Mesodermal cell (in vitro differentiated cells): ENCODE measurements around the gene COPS9.

Source experiments
- H3K27ac ChIP-seq: 2 replicates; pipeline ENCODE4 v1.7.0; 2013; ENCODE audit warnings: mild to moderate bottlenecking, low read depth, low read length, moderate library complexity; ENCODE audit not compliant: severe bottlenecking
- H3K36me3 ChIP-seq: 2 replicates; pipeline ENCODE4 v1.7.1; 2013; ENCODE audit warnings: mild to moderate bottlenecking, low read length, moderate library complexity; ENCODE audit not compliant: control insufficient read depth, insufficient read depth
- H3K4me1 ChIP-seq: one replicate; pipeline ENCODE4 v1.7.1; 2013; ENCODE audit warnings: mild to moderate bottlenecking, low read length; ENCODE audit not compliant: insufficient read depth, control insufficient read depth, poor library complexity, severe bottlenecking
- H3K4me3 ChIP-seq: 2 replicates; pipeline ENCODE4 v1.7.0; 2013; ENCODE audit warnings: low read length, control low read depth, mild to moderate bottlenecking; ENCODE audit not compliant: insufficient read depth, poor library complexity, severe bottlenecking; ENCODE audit errors: extremely low read depth
- H3K9me3 ChIP-seq: 2 replicates; pipeline ENCODE4 v1.7.1; 2013; ENCODE audit warnings: mild to moderate bottlenecking, low read length, moderate library complexity; ENCODE audit not compliant: control insufficient read depth
- WGBS, 2 experiments: methylation state at CpG; one replicate each; pipeline ENCODE4 v1.1.5; 2013; ENCODE audit warnings: missing lambda C conversion rate in 2 of 2; ENCODE audit not compliant: insufficient coverage in 2 of 2; 5-methylcytosine and 5-hydroxymethylcytosine counted together

Gene COPS9

GRCh38 chr2:240140511-240140910 lies 4.4 kb upstream of the COPS9 start, which contains the start of gene OTOS:
Gene OTOS (minus strand): TSS chr2:240140658. CDS start chr2:240140326, 332 bp downstream.
- 80 to 82% methylated on average over 4 to 5 of the region's 5 CpGs for WGBS, 2 experiments
- peaks cover 7% of the 10 kb centered on the region for H3K4me1 ChIP-seq
- H3K27ac ChIP-seq, result no peak within 1 kb of the TSS
- H3K9me3 ChIP-seq, result no peaks in the 10 kb centered on the region
- no peaks in the 10 kb centered on the region for H3K36me3 ChIP-seq
- H3K4me3 ChIP-seq, result no peak within 1 kb of the TSS

- Histone ChIP-seq H3K27ac (no peak overlapping the region), H3K4me3 (no peak overlapping the region), H3K9me3 (no peaks in the 10 kb centered on the region), H3K36me3 (no peaks in the 10 kb centered on the region), H3K4me1 (peaks cover 8% of the 10 kb centered on the region)
- WGBS, 2 experiments, result 72 to 76% methylated on average over 9 to 11 of the region's 14 CpGs
These were observed 3.7 kb upstream of the COPS9 start for GRCh38 chr2:240139666-240140393.

- H3K36me3 ChIP-seq, result no peaks in the 10 kb centered on the region
- 96 to 98% methylated on average over 12 to 15 of the region's 15 CpGs for WGBS, 2 experiments
- no peak overlapping the region for H3K27ac ChIP-seq
- H3K9me3 ChIP-seq, result no peaks in the 10 kb centered on the region
- H3K4me1 ChIP-seq, result peaks cover 9% of the 10 kb centered on the region
- H3K4me3 ChIP-seq, result no peak overlapping the region
These were observed 2.9 kb upstream of the COPS9 start for GRCh38 chr2:240139011-240139441.

DNA sequence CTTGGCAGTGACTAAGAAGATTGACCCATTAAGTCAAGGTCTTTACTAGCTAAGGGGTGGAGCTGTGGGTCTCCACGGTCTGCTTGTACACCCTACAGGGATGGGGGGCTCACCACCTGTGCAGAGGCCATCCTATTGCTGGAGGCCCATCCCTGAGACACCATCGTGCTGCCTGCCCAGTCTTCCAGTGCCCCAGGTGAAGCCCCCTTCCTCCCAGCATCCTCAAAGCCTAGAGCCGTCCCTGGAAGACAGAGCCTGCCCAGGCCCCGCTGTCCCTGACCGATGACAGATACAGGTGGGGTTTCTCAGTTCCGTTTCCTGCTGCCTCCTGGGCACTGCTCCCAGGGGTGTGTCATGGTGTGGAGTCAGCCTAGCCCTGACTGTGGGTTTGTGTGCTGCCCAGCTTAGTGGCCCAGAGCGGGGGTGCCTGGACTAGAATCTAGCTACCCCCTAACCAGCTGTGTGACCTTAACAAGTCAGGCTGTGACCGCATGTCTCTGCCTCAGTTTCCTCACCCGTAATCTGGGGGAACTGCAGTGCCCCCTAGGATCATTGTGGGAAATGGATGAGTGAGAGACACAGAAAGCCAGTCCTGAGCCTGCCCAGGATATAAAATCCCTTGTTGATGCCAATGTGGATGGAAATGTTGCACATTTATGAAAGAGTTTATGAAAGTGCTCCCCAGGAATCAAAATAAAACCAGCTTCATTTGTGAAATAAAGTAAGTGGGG lies 2.3 kb upstream of the COPS9 start:
- Histone ChIP-seq H3K36me3 (peaks cover 4% of the 10 kb centered on the region), H3K9me3 (no peaks in the 10 kb centered on the region), H3K27ac (no peak overlapping the region), H3K4me3 (no peak overlapping the region), H3K4me1 (peaks cover 7% of the 10 kb centered on the region)
- WGBS, 2 experiments, result 93% methylated on average over 5 to 6 of the region's 9 CpGs

DNA sequence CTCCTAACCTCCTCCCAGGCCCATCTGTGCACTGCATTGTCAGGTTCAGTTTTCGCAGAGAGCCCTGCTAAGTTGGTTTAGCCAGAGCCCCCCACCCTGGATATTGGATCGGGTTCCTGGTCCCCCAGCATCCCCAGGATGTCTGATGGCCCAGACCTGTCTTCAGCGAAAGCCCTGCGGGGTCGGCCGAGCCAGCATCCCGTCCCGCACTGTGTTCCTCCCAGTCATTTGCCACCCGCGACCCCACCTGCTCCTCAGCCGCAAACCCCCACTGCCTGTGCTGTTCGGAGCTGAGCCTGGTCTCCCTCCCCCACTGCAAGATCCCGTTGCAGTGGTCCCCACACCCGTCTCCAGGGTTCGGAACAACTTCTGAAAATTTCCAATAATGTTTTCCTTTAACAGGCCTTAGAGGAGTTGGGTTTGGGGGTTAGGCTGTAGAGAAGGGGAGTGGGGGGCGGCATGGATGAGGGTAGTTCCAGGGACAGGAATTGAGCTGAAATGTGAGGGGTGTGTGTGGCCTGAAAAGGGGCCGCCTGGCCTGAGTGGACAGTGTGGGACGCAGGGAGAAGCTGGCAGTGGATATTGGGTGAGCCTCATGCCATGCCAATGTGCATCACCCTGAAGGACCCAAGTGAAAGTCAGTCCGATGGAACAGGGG lies 1.6 kb upstream of the COPS9 start:
- WGBS, 2 experiments, result 90 to 91% methylated on average over 4 to 17 of the region's 19 CpGs
- Histone ChIP-seq H3K4me1 (peaks cover 7% of the 10 kb centered on the region), H3K4me3 (no peak overlapping the region), H3K9me3 (no peaks in the 10 kb centered on the region), H3K27ac (no peak overlapping the region), H3K36me3 (peaks cover 10% of the 10 kb centered on the region)

- Histone ChIP-seq H3K4me1 (peaks cover 7% of the 10 kb centered on the region), H3K9me3 (no peaks in the 10 kb centered on the region), H3K4me3 (peak overlapping the region; percentile 93), H3K36me3 (peaks cover 20% of the 10 kb centered on the region), H3K27ac (no peak overlapping the region)
- 62 to 64% methylated on average over 26 to 34 of the region's 36 CpGs for WGBS, 2 experiments
These were observed 677 bp upstream of the COPS9 start for GRCh38 chr2:240136671-240137292.

- no peak overlapping the region for H3K27ac ChIP-seq
- WGBS, 2 experiments, result 1 to 4% methylated on average over 16 to 17 of the region's 17 CpGs
- H3K9me3 ChIP-seq, result no peaks in the 10 kb centered on the region
- peaks cover 7% of the 10 kb centered on the region for H3K4me1 ChIP-seq
- H3K4me3 ChIP-seq, result peak overlapping the region; percentile 93
- H3K36me3 ChIP-seq, result peaks cover 30% of the 10 kb centered on the region
These were observed 446 bp downstream of the COPS9 start for GRCh38 chr2:240135706-240136012.

- WGBS, 2 experiments, result 78 to 83% methylated on average over 15 of the region's 15 CpGs
- no peaks in the 10 kb centered on the region for H3K9me3 ChIP-seq
- peaks cover 7% of the 10 kb centered on the region for H3K4me1 ChIP-seq
- no peak overlapping the region for H3K27ac ChIP-seq
- peaks cover 36% of the 10 kb centered on the region for H3K36me3 ChIP-seq
- peak overlapping the region; percentile 93 for H3K4me3 ChIP-seq
These were observed 1.1 kb downstream of the COPS9 start for GRCh38 chr2:240134956-240135520.

DNA sequence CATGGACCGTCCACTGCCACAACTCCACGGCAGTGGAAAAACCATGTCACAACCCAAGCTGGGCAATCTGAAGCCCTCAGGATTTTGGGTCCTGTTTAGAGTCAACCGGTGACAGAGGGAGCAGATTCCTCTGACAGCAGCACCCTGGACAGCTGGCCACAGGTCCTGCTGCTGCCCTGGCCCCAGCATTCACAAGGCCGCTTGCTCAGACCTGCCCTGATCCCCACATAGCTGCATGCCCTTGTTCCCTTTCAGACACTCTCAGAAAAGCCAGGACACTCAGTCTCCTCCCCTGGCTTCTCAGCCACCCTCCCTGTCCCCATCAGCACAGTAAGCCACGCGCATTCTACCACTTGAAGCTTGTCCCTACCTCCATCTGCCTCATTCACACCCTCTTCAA lies 1.6 kb downstream of the COPS9 start:
- Histone ChIP-seq H3K27ac (no peak overlapping the region), H3K4me1 (peaks cover 7% of the 10 kb centered on the region), H3K36me3 (peaks cover 42% of the 10 kb centered on the region), H3K4me3 (peak overlapping the region; percentile 93), H3K9me3 (no peaks in the 10 kb centered on the region)
- WGBS, 2 experiments, result 89 to 90% methylated on average over 6 of the region's 6 CpGs

- H3K36me3 ChIP-seq, result peaks cover 52% of the 10 kb centered on the region
- no peaks in the 10 kb centered on the region for H3K9me3 ChIP-seq
- H3K4me3 ChIP-seq, result no peak overlapping the region
- no peak overlapping the region for H3K27ac ChIP-seq
- H3K4me1 ChIP-seq, result peaks cover 7% of the 10 kb centered on the region
- 93 to 94% methylated on average over 10 of the region's 10 CpGs for WGBS, 2 experiments
These were observed 2.7 kb downstream of the COPS9 start for GRCh38 chr2:240133401-240133800.
